Measurements from ENCODE around the gene RTL9. TPM values are rescaled to one million over a fixed set of nuclear protein-coding genes. Genes with fewer than 3 reads are reported as not detected.

The RTL9 gene
- total RNA-seq, 1 donor from 2014 or later = not detected

GRCh38 chrX:110397339-110397738 lies 38.7 kb downstream of the RTL9 start:
- Histone ChIP-seq H3K4me3 (no peak overlapping the region), H3K36me3 (no peaks in the 10 kb centered on the region), H3K27ac (no peak overlapping the region), H3K27me3 (no peaks in the 10 kb centered on the region), H3K9me3 (no peaks in the 10 kb centered on the region), H3K4me1 (no peaks in the 10 kb centered on the region)
- no peak for DNase-seq (ENCODE audit: low spot score in 2 of 2)
- no peak for TF ChIP-seq CTCF (IDR thresholded peaks at IDR 0.05)
- intact Hi-C loops (cut with DNase I) = no loop called here

GRCh38 chrX:110397904-110398303 lies 39.3 kb downstream of the RTL9 start:
- Histone ChIP-seq H3K27me3 (no peaks in the 10 kb centered on the region), H3K36me3 (no peaks in the 10 kb centered on the region), H3K4me1 (no peaks in the 10 kb centered on the region), H3K27ac (no peak overlapping the region), H3K9me3 (no peaks in the 10 kb centered on the region), H3K4me3 (no peak overlapping the region)
- TF ChIP-seq CTCF (IDR thresholded peaks at IDR 0.05) = no peak
- intact Hi-C loops (cut with DNase I) = no loop called here
- DNase-seq (ENCODE audit: low spot score in 2 of 2) = no peak

GRCh38 chrX:110399497-110399896 lies 40.8 kb downstream of the RTL9 start:
- Histone ChIP-seq H3K4me1 (no peaks in the 10 kb centered on the region), H3K27me3 (no peaks in the 10 kb centered on the region), H3K27ac (no peak overlapping the region), H3K36me3 (no peaks in the 10 kb centered on the region), H3K9me3 (no peaks in the 10 kb centered on the region), H3K4me3 (no peak overlapping the region)
- no peak for TF ChIP-seq CTCF (IDR thresholded peaks at IDR 0.05)
- DNase-seq (ENCODE audit: low spot score in 2 of 2) = no peak
- intact Hi-C loops (cut with DNase I) = no loop called here

GRCh38 chrX:110399966-110400365 lies 41.3 kb downstream of the RTL9 start:
- H3K4me3 ChIP-seq = no peak overlapping the region
- intact Hi-C loops (cut with DNase I) = loop anchor here (10.0 kb wide), 1 partner anchor 485 kb away; no protein-coding TSS in a partner anchor
- H3K4me1 ChIP-seq = no peaks in the 10 kb centered on the region
- no peak overlapping the region for H3K27ac ChIP-seq
- no peak for DNase-seq (ENCODE audit: low spot score in 2 of 2)
- H3K36me3 ChIP-seq = no peaks in the 10 kb centered on the region
- H3K27me3 ChIP-seq = no peaks in the 10 kb centered on the region
- no peaks in the 10 kb centered on the region for H3K9me3 ChIP-seq
- TF ChIP-seq CTCF (IDR thresholded peaks at IDR 0.05) = no peak

GRCh38 chrX:110401135-110401534 lies 42.5 kb downstream of the RTL9 start:
- no peak for DNase-seq (ENCODE audit: low spot score in 2 of 2)
- H3K4me1 ChIP-seq = no peaks in the 10 kb centered on the region
- no peak overlapping the region for H3K27ac ChIP-seq
- intact Hi-C loops (cut with DNase I) = loop anchor here (10.0 kb wide), 1 partner anchor 486 kb away; no protein-coding TSS in a partner anchor
- no peaks in the 10 kb centered on the region for H3K9me3 ChIP-seq
- H3K4me3 ChIP-seq = no peak overlapping the region
- no peaks in the 10 kb centered on the region for H3K27me3 ChIP-seq
- no peaks in the 10 kb centered on the region for H3K36me3 ChIP-seq
- TF ChIP-seq CTCF (IDR thresholded peaks at IDR 0.05) = no peak
